Left renal pelvis (tissue), 4 donors: Measurements from ENCODE around the gene BRAF. TPM values are rescaled to one million over a fixed set of nuclear protein-coding genes. Genes with fewer than 3 reads are reported as not detected.
"Not testable (repeated sequence)": the region's sequence is repeated elsewhere in the genome, so short reads cannot be mapped to it uniquely, and the experiment has no call there.

Experiments
- DNase-seq, 4 donors: peaks; one replicate each; pipeline ENCODE4 v3.0.0-alpha.2; 2013; ENCODE audit warnings: low read depth in 4 of 4, low spot score in 3 of 4
- polyA plus RNA-seq, 4 donors: library from polyadenylated mRNA; unstranded; fragments of 120-200 nt; gene quantifications; one replicate each; pipeline ENCODE4 v1.2.1, GENCODE V29; 2013; ENCODE audit not compliant: insufficient read length in 4 of 4

The BRAF gene
- polyA plus RNA-seq, 4 donors = 18.2 to 29.2 (median 27.1) TPM

- no peak for DNase-seq
These were observed 254.3 kb downstream of the BRAF start for GRCh38 chr7:140670343-140670935.

- DNase-seq = not testable (repeated sequence)
These were observed 254.9 kb downstream of the BRAF start for GRCh38 chr7:140669862-140670261.

- DNase-seq = no peak
These were observed 255.4 kb downstream of the BRAF start for GRCh38 chr7:140669352-140669751.

Other genes with a start within 250 kb of the BRAF start
- gene NDUFB2, start 228.2 kb downstream of the BRAF start, polyA plus RNA-seq = 100 to 1,000 TPM; 121 to 202 (median 164) TPM
- 10 to 100 TPM; 49.6 to 89.9 (median 74.8) TPM for gene MRPS33, start 90.0 kb upstream of the BRAF start, polyA plus RNA-seq
- gene TMEM178B, start 149.1 kb upstream of the BRAF start, polyA plus RNA-seq = under 1 TPM; 0.21 to 0.76 (median 0.54) TPM